OCI-LY1 (cell line): ENCODE data around the gene MARK3.

Experiments used
- H2AFZ ChIP-seq: fragments of 200-600 bp; sonication (generic), shearing (Covaris generic); 2 replicates; pipeline ENCODE4 v1.6.0; 2014; ENCODE audit warnings: antibody characterized with exemption, mild to moderate bottlenecking, low read length
- H3F3A ChIP-seq: fragments of 200-600 bp; sonication (generic), shearing (Covaris generic); 2 replicates; pipeline ENCODE4 v1.6.0; 2014; ENCODE audit warnings: mild to moderate bottlenecking, antibody characterized with exemption, low read length, moderate library complexity; ENCODE audit not compliant: insufficient read depth
- H3K27ac ChIP-seq: fragments of 200-600 bp; sonication (generic); 2 replicates; pipeline ENCODE4 v1.5.1; 2014; ENCODE audit warnings: low read length, mixed run types, mild to moderate bottlenecking, low read depth; ENCODE audit not compliant: poor library complexity, severe bottlenecking
- H3K27me3 ChIP-seq: fragments of 200-600 bp; sonication (generic); 2 replicates; pipeline ENCODE4 v1.6.0; 2014; ENCODE audit warnings: antibody characterized with exemption, mild to moderate bottlenecking, low read length, moderate library complexity; ENCODE audit not compliant: insufficient read depth
- H3K36me3 ChIP-seq: fragments of 200-600 bp; sonication (generic); 2 replicates; pipeline ENCODE4 v1.6.1; 2014; ENCODE audit warnings: mild to moderate bottlenecking, antibody characterized with exemption, low read length, moderate library complexity, mixed read lengths; ENCODE audit not compliant: insufficient read depth
- H3K4me1 ChIP-seq: fragments of 200-600 bp; sonication (generic); 2 replicates; pipeline ENCODE4 v1.5.1; 2014; ENCODE audit warnings: mild to moderate bottlenecking, low read length, moderate library complexity; ENCODE audit not compliant: insufficient read depth, severe bottlenecking
- H3K4me2 ChIP-seq: fragments of 200-600 bp; sonication (generic), shearing (Covaris generic); 2 replicates; pipeline ENCODE4 v1.6.1; 2014; ENCODE audit warnings: low read length
- H3K4me3 ChIP-seq: fragments of 200-600 bp; sonication (generic); 2 replicates; pipeline ENCODE4 v1.5.1; 2014; ENCODE audit warnings: low read length, low read depth, mild to moderate bottlenecking, mixed read lengths; ENCODE audit not compliant: poor library complexity, severe bottlenecking
- H3K79me2 ChIP-seq: fragments of 200-600 bp; shearing (Covaris generic); 2 replicates; pipeline ENCODE4 v1.6.1; 2016; ENCODE audit warnings: mixed run types, low read length, mixed read lengths; ENCODE audit not compliant: insufficient read depth
- H3K9ac ChIP-seq: fragments of 200-600 bp; sonication (generic), shearing (Covaris generic); 2 replicates; pipeline ENCODE4 v1.6.1; 2014; ENCODE audit warnings: mild to moderate bottlenecking, low read length, mixed read lengths
- H3K9me2 ChIP-seq: fragments of 200-600 bp; sonication (generic), shearing (Covaris generic); 2 replicates; pipeline ENCODE4 v1.6.1; 2014; ENCODE audit warnings: low read depth, mild to moderate bottlenecking, low read length, mixed read lengths
- H3K9me3 ChIP-seq: fragments of 200-600 bp; shearing (Covaris generic); 2 replicates; pipeline ENCODE4 v1.6.1; 2014; ENCODE audit warnings: low read length, mixed read lengths
- H4K20me1 ChIP-seq: fragments of 200-600 bp; sonication (generic), shearing (Covaris generic); 2 replicates; pipeline ENCODE4 v1.6.0; 2016; ENCODE audit warnings: mild to moderate bottlenecking, low read length; ENCODE audit not compliant: insufficient read depth
- EZH2 ChIP-seq: fragments of 200-600 bp; sonication (generic), shearing (Covaris generic); IDR thresholded peaks from 2 replicates; pipeline ENCODE4 v1.8.0; 2017; ENCODE audit warnings: borderline replicate concordance, mixed run types, mild to moderate bottlenecking, antibody characterized with exemption, low read length, moderate library complexity, mixed read lengths
- TF ChIP-seq, protein P1 (sequence below): fragments of 200-600 bp; sonication (generic), shearing (Covaris generic); IDR thresholded peaks from 2 replicates; pipeline ENCODE4 v1.5.1; 2017; ENCODE audit warnings: mild to moderate bottlenecking, antibody characterized with exemption, low read length, moderate library complexity, mixed read lengths

Gene MARK3

DNA sequence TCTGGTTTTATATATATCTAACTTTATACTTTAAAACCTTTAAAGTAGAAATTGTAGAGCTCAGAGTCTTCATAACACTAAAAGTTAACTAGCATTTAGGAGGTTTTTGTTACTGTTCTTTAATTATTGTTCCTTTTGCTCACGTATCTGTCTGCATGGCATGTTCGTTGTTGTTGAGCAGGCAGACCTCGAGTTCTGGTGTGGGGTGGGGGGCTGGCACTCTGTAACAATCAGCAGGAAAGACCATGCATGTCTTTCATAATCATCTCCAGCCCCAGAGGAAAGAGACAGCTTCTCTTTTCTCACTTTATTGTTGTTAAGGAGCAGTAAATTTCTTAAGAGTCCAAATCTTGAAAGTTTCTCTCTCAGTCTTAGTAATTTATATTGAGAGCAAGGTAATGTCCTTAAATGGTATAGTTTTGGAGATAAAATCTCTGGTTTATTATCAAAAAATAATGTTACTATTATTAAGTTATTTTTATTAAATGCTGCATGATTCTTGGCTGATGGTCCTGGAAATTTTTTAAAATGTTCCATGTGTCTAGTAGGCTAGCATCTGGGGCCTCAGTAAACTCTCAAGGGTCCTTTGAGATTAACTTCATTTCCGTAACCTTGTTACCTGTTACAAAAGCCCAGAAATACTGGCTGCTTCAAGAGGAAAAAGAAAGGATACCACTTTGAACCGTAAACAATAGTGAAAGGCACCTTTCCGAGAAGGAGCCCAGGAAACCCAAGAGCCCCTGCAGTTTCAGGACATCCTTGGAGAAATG is 107.1 kb downstream of the MARK3 start:
- Histone ChIP-seq H3K9ac (no peak overlapping the region), H3F3A (no peaks in the 10 kb centered on the region)

DNA sequence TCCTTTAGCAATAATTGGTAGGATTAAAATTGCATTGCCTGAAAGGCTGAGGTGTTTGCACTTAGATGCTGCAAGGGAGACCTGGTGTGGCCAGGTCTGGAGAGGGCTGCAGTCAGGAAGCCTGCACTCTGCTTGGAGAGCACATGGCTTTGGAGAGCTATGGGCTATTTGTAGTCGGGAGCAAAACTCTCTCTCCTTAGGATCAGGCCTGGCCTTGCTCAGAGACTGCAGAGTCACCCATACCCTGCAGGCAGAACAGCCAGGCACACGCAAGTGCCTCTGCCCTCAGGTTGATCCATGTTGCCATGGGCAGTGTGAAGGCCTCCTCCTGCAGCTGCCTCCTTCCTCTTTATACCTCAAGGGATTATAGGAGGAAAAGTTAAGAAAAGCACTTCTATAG is 110.6 kb downstream of the MARK3 start:
- H3K27me3 ChIP-seq: no peaks in the 10 kb centered on the region
- H3K27ac ChIP-seq: no peak overlapping the region
- no peak overlapping the region for H2AFZ ChIP-seq
- H3K9ac ChIP-seq: no peak overlapping the region
- no peaks in the 10 kb centered on the region for H3K79me2 ChIP-seq
- no peaks in the 10 kb centered on the region for H4K20me1 ChIP-seq
- peaks cover 7% of the 10 kb centered on the region for H3F3A ChIP-seq
- H3K36me3 ChIP-seq: peaks cover 69% of the 10 kb centered on the region
- no peaks in the 10 kb centered on the region for H3K9me2 ChIP-seq
- no peak overlapping the region for H3K4me2 ChIP-seq
- no peak for TF ChIP-seq EZH2
- TF ChIP-seq, protein P1, sequence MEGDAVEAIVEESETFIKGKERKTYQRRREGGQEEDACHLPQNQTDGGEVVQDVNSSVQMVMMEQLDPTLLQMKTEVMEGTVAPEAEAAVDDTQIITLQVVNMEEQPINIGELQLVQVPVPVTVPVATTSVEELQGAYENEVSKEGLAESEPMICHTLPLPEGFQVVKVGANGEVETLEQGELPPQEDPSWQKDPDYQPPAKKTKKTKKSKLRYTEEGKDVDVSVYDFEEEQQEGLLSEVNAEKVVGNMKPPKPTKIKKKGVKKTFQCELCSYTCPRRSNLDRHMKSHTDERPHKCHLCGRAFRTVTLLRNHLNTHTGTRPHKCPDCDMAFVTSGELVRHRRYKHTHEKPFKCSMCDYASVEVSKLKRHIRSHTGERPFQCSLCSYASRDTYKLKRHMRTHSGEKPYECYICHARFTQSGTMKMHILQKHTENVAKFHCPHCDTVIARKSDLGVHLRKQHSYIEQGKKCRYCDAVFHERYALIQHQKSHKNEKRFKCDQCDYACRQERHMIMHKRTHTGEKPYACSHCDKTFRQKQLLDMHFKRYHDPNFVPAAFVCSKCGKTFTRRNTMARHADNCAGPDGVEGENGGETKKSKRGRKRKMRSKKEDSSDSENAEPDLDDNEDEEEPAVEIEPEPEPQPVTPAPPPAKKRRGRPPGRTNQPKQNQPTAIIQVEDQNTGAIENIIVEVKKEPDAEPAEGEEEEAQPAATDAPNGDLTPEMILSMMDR: no peak
- no peaks in the 10 kb centered on the region for H3K4me1 ChIP-seq
- H3K4me3 ChIP-seq: no peak overlapping the region
- no peaks in the 10 kb centered on the region for H3K9me3 ChIP-seq

More for the DNA sequence above, 107.1 kb downstream of the MARK3 start:
- TF ChIP-seq, protein P1: no peak
- no peak for TF ChIP-seq EZH2
- no peaks in the 10 kb centered on the region for H3K9me3 ChIP-seq
- no peaks in the 10 kb centered on the region for H3K4me1 ChIP-seq
- no peak overlapping the region for H3K27ac ChIP-seq
- no peak overlapping the region for H3K4me2 ChIP-seq
- H4K20me1 ChIP-seq: no peaks in the 10 kb centered on the region
- no peak overlapping the region for H2AFZ ChIP-seq
- H3K36me3 ChIP-seq: peaks cover 62% of the 10 kb centered on the region
- no peaks in the 10 kb centered on the region for H3K27me3 ChIP-seq
- H3K79me2 ChIP-seq: no peaks in the 10 kb centered on the region
- no peaks in the 10 kb centered on the region for H3K9me2 ChIP-seq
- no peak overlapping the region for H3K4me3 ChIP-seq

DNA sequence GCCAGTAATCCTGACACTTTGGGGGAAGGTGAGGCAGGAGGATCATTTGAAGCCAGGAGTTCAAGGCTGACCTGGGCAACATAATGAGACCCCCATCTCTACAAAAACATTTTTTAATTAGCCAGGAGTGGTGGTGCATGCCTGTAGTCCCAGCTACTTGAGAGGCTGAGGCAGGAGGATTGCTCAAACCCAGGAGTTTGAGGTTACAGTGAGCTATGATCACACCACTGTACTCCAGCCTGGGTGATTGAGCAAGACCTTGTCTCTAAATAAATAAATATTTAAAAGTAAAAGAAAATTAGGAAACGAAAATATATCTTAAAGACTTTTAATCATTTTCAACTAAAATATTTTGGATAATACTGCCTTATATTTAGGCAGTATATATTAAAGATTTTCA is 111.6 kb downstream of the MARK3 start:
- Histone ChIP-seq H3K4me2 (no peak overlapping the region), H3K4me1 (no peaks in the 10 kb centered on the region), H3K4me3 (no peak overlapping the region), H3K9me2 (no peaks in the 10 kb centered on the region), H3F3A (peaks cover 7% of the 10 kb centered on the region), H3K79me2 (no peaks in the 10 kb centered on the region), H3K36me3 (peaks cover 69% of the 10 kb centered on the region), H3K9ac (no peak overlapping the region), H3K9me3 (no peaks in the 10 kb centered on the region), H3K27me3 (no peaks in the 10 kb centered on the region), H4K20me1 (no peaks in the 10 kb centered on the region), H3K27ac (no peak overlapping the region), H2AFZ (no peak overlapping the region)
- no peak for TF ChIP-seq EZH2
- TF ChIP-seq, protein P1: no peak
